GM12878 (cell line): Measurements from ENCODE around the gene FGGY. TPM values are rescaled to one million over a fixed set of nuclear protein-coding genes. Genes with fewer than 3 reads are reported as not detected.

Source experiments
- ATAC-seq: fragments of 200-7000 bp; cut with Tn5 transposase; 3 replicates; pipeline ENCODE4 v1.9.1; 2020; ENCODE audit warnings: mild to moderate bottlenecking, moderate library complexity
- BruUV-seq: library from RNA; stranded (reverse); fragments of 400-500 nt; replicated peaks from 2 replicates; lab custom pipeline; 2021; lab: Mats Ljungman, UMichigan
- CTCF ChIA-PET: fragments of 300-600 bp; sonication (Branson Sonifier 250); formaldehyde crosslinking; extraction: SDS; loops from one replicate; lab custom pipeline; 2021; ENCODE audit warnings: inconsistent platforms; lab: Yijun Ruan, JAX
- POLR2A ChIA-PET: fragments of 350-600 bp; formaldehyde crosslinking; extraction: SDS; loops from one replicate; lab custom pipeline; 2021; ENCODE audit warnings: inconsistent platforms; lab: Charles Lee
- RAD21 ChIA-PET: fragments of 300-600 bp; sonication (Branson Sonifier 250); formaldehyde crosslinking; loops from one replicate; lab custom pipeline; 2023; ENCODE audit warnings: antibody characterized with exemption; ENCODE audit not compliant: unreplicated experiment; lab: Charles Lee
- SMC1A ChIA-PET: fragments of 300-600 bp; sonication (Branson Sonifier 250); formaldehyde crosslinking; loops from one replicate; lab custom pipeline; 2023; ENCODE audit not compliant: unreplicated experiment, uncharacterized antibody; lab: Charles Lee
- DNase-seq: peaks from one replicate; pipeline ENCODE4 v3.0.0-alpha.2; 2011; ENCODE audit warnings: low read depth, low spot score
- FAIRE-seq: peaks from 3 replicates; lab custom pipeline; 2011; peaks lifted over from hg19 to GRCh38; lab: Jason Lieb, UNC
- H2AFZ ChIP-seq: 2 replicates; pipeline ENCODE4 v1.6.0; 2011; ENCODE audit warnings: low read depth, low read length, control low read depth; ENCODE audit not compliant: control insufficient read depth
- H3K27ac ChIP-seq: 2 replicates; pipeline ENCODE4 v1.5.1; 2011; ENCODE audit warnings: control low read depth; ENCODE audit not compliant: control insufficient read depth, insufficient read depth
- H3K27me3 ChIP-seq, 2 experiments: replicated peaks in 1 of 2; 2 replicates each; pipeline versions ENCODE4 v1.6.0 to v1.6.1; 2011; ENCODE audit warnings: low read length in 1 of 2; ENCODE audit not compliant: control insufficient read depth in 2 of 2, insufficient read depth in 2 of 2
- H3K36me3 ChIP-seq, 2 experiments: 2 replicates each; pipeline ENCODE4 v1.5.1; 2011; ENCODE audit warnings: low read length in 1 of 2; ENCODE audit not compliant: control insufficient read depth in 2 of 2, insufficient read depth in 2 of 2
- H3K4me1 ChIP-seq: 2 replicates; pipeline ENCODE4 v1.6.1; 2011; ENCODE audit warnings: mild to moderate bottlenecking, low read length, moderate library complexity, mixed read lengths; ENCODE audit not compliant: control insufficient read depth, insufficient read depth
- H3K4me2 ChIP-seq: 2 replicates; pipeline ENCODE4 v1.6.0; 2011; ENCODE audit warnings: control low read depth; ENCODE audit not compliant: control insufficient read depth, insufficient read depth
- H3K4me3 ChIP-seq: fragments of 200-600 bp; sonication (generic); 2 replicates; pipeline ENCODE4 v1.5.1; 2016
- H3K79me2 ChIP-seq: 2 replicates; pipeline ENCODE4 v1.6.0; 2011; ENCODE audit warnings: low read length; ENCODE audit not compliant: control insufficient read depth, insufficient read depth
- H3K9ac ChIP-seq: 2 replicates; pipeline ENCODE4 v1.8.0; 2011; ENCODE audit warnings: low read length, control low read depth, mixed read lengths; ENCODE audit not compliant: control insufficient read depth, insufficient read depth
- H3K9me3 ChIP-seq: replicated peaks from 3 replicates; pipeline ENCODE4 v1.5.1; 2011; ENCODE audit warnings: mild to moderate bottlenecking, low read length; ENCODE audit not compliant: control insufficient read depth, insufficient read depth
- H4K20me1 ChIP-seq: 2 replicates; pipeline ENCODE4 v1.6.0; 2011; ENCODE audit not compliant: control insufficient read depth, insufficient read depth
- ASH2L ChIP-seq: fragments of 300-600, 200-600 bp; sonication (generic); IDR thresholded peaks from 2 replicates; pipeline ENCODE4 v1.6.1; 2017; ENCODE audit warnings: low read depth, mild to moderate bottlenecking, borderline replicate concordance
- ATF7 ChIP-seq: fragments of 450-650 bp; IDR thresholded peaks from 2 replicates; pipeline ENCODE4 v1.6.1; 2016; ENCODE audit warnings: low read depth, mild to moderate bottlenecking
- BMI1 ChIP-seq: fragments of 450-650 bp; IDR thresholded peaks from 2 replicates; pipeline ENCODE4 v1.6.1; 2016; ENCODE audit warnings: mild to moderate bottlenecking, moderate library complexity, borderline replicate concordance
- MTA3 ChIP-seq: IDR thresholded peaks from 2 replicates; pipeline ENCODE4 v1.6.1; 2012; ENCODE audit warnings: low read length, inconsistent platforms, borderline replicate concordance
- NRF1 ChIP-seq: conservative IDR thresholded peaks from 2 replicates; pipeline ENCODE4 v1.6.1; 2011; ENCODE audit warnings: mild to moderate bottlenecking, low read depth, low read length, improper control_type of control experiment
- PML ChIP-seq: IDR thresholded peaks from 2 replicates; pipeline ENCODE4 v1.6.1; 2012; ENCODE audit warnings: low read length, inconsistent platforms
- RFX5 ChIP-seq: IDR thresholded peaks from 2 replicates; pipeline ENCODE4 v1.6.1; 2011; ENCODE audit warnings: low read depth, low read length, improper control_type of control experiment
- TBL1XR1 ChIP-seq: IDR thresholded peaks from 2 replicates; pipeline ENCODE4 v1.6.1; 2012; ENCODE audit warnings: low read depth, low read length, improper control_type of control experiment
- WRNIP1 ChIP-seq: IDR thresholded peaks from 2 replicates; pipeline ENCODE4 v1.6.1; 2011; ENCODE audit warnings: low read depth, low read length, improper control_type of control experiment, borderline replicate concordance
- WGBS: methylation state at CpG from one replicate; pipeline ENCODE4 v1.1.6; 2016; ENCODE audit warnings: low lambda C conversion rate; ENCODE audit not compliant: insufficient replicate concordance, insufficient coverage; ENCODE audit errors: missing lambda C conversion rate; 5-methylcytosine and 5-hydroxymethylcytosine counted together
- in situ Hi-C: fragments of 300-500 bp; cut with MboI; formaldehyde crosslinking; loops from 9 replicates; pipeline ENCODE4 v1.14.3; 2018; ENCODE audit warnings: mixed read lengths
- intact Hi-C: fragments of 100-400 bp; cut with micrococcal nuclease; formaldehyde crosslinking; loops from one replicate; pipeline ENCODE4 v1.14.2; 2022; ENCODE audit not compliant: unreplicated experiment
- polyA plus RNA-seq, 11 experiments: library from polyadenylated mRNA; depleted of rRNA in 4 of 11; unstranded in 6 of 11; stranded (reverse) in 5 of 11; fragments of >200 nt; fragmentation: Nextera tagmentation in 4 of 11; fragmentation: Illumina TruSeq in 1 of 11; extraction: Ambion mirVana in 4 of 11; extraction: Trizol in 1 of 11; gene quantifications; 1 replicate in 1 of 11; 2 replicates in 10 of 11; pipeline versions ENCODE4 v1.2.1 to v1.2.3, GENCODE V29; 2011 to 2016; ENCODE audit warnings: inconsistent platforms in 2 of 11, missing spikeins in 2 of 11, low read depth in 1 of 11
- total RNA-seq, 4 experiments: library from RNA; depleted of rRNA in 3 of 4; stranded (reverse); fragments of >200 nt in 3 of 4; fragmentation: Illumina TruSeq in 1 of 4; extraction: Trizol in 1 of 4; gene quantifications; 2 replicates each; pipeline versions ENCODE4 v1.2.1 to v1.2.3, GENCODE V29; 2013 to 2021
- TF ChIP-seq, protein P1 (sequence below): fragments of 450-650 bp; IDR thresholded peaks from 2 replicates; pipeline ENCODE4 v1.6.1; 2017; ENCODE audit warnings: antibody characterized with exemption, mild to moderate bottlenecking, moderate library complexity

FGGY gene
- total and polyA plus RNA-seq, 10 of the 15 experiments (the other 5 are each of a cell fraction or from before 2014, with no cell fraction given) = 6.2 to 11.9 (median 7.5) TPM

GRCh38 chr1:59356627-59357026 lies 59.7 kb downstream of the FGGY start:
- ChIA-PET POLR2A (no interaction called here), SMC1A (interaction anchor here (1.0 to 5.6 kb wide), 3 partner anchors 11 to 77 kb away, joined by 3 to 31 read pairs (median 5); no protein-coding TSS in a partner anchor), CTCF (interaction anchor here (0.7 to 1.1 kb wide), 2 partner anchors 11 to 143 kb away, joined by 3 read pairs; no protein-coding TSS in a partner anchor), RAD21 (no interaction called here)
- no peaks in the 10 kb centered on the region for H3K27me3 ChIP-seq
- no TSS peak for BruUV-seq
- no peak for TF ChIP-seq RFX5
- no peak for TF ChIP-seq PML
- TF ChIP-seq, protein P1, sequence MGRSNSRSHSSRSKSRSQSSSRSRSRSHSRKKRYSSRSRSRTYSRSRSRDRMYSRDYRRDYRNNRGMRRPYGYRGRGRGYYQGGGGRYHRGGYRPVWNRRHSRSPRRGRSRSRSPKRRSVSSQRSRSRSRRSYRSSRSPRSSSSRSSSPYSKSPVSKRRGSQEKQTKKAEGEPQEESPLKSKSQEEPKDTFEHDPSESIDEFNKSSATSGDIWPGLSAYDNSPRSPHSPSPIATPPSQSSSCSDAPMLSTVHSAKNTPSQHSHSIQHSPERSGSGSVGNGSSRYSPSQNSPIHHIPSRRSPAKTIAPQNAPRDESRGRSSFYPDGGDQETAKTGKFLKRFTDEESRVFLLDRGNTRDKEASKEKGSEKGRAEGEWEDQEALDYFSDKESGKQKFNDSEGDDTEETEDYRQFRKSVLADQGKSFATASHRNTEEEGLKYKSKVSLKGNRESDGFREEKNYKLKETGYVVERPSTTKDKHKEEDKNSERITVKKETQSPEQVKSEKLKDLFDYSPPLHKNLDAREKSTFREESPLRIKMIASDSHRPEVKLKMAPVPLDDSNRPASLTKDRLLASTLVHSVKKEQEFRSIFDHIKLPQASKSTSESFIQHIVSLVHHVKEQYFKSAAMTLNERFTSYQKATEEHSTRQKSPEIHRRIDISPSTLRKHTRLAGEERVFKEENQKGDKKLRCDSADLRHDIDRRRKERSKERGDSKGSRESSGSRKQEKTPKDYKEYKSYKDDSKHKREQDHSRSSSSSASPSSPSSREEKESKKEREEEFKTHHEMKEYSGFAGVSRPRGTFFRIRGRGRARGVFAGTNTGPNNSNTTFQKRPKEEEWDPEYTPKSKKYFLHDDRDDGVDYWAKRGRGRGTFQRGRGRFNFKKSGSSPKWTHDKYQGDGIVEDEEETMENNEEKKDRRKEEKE = no peak
- TF ChIP-seq NRF1 = no peak
- TF ChIP-seq TBL1XR1 = no peak
- no peak for TF ChIP-seq BMI1
- no peak for TF ChIP-seq ATF7
- no peak for TF ChIP-seq MTA3
- no peak for TF ChIP-seq WRNIP1
- TF ChIP-seq ASH2L = no peak
- peaks cover 6% of the 10 kb centered on the region; the same call in 1 of the 2 replicates for H3K4me1 ChIP-seq
- H3K4me2 ChIP-seq = no peak overlapping the region
- ATAC-seq (no peak), DNase-seq (no peak), FAIRE-seq (no peak)
- WGBS = 94% methylated on average over 1 of the region's 1 CpG
- in situ Hi-C loops (no loop called here), intact Hi-C loops (no loop called here)
- H3K9ac ChIP-seq = no peak overlapping the region
- no peaks in the 10 kb centered on the region for H3K36me3 ChIP-seq
- no peaks in the 10 kb centered on the region for H4K20me1 ChIP-seq
- no peak overlapping the region for H3K27ac ChIP-seq
- H3K9me3 ChIP-seq = no peaks in the 10 kb centered on the region
- no peak overlapping the region for H3K4me3 ChIP-seq
- H2AFZ ChIP-seq = no peak overlapping the region
- H3K79me2 ChIP-seq = no peaks in the 10 kb centered on the region
